ENCODE measurements around the gene RAD23A.
A peak's percentile ranks its signal among the peaks of the same experiment; 100 is the strongest.

Gene RAD23A

DNA sequence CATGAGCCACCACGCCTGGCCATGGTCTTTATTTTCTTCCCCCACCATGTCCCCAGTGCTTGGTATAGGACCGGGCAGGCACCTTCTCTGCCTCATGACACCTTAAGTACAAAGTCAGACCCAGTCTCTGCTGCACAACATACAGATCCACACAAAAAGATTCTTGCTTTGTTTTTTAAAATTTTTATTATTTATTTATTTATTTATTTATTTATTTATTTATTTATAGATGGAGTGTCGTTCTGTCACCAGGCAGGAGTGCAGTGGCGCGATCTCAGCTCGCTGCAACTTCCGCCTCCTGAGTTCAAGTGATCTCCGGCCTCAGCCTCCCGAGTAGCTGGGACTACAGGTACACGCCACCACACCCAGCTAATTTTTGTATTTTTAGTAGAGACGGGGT is 47.1 kb downstream of the RAD23A start:
- DNase-seq (ENCODE audit: low read depth): no peak
- H3K4me3 ChIP-seq (ENCODE audit: control insufficient read depth, low read depth, low read length): no peak overlapping the region
- TF ChIP-seq, protein P1, sequence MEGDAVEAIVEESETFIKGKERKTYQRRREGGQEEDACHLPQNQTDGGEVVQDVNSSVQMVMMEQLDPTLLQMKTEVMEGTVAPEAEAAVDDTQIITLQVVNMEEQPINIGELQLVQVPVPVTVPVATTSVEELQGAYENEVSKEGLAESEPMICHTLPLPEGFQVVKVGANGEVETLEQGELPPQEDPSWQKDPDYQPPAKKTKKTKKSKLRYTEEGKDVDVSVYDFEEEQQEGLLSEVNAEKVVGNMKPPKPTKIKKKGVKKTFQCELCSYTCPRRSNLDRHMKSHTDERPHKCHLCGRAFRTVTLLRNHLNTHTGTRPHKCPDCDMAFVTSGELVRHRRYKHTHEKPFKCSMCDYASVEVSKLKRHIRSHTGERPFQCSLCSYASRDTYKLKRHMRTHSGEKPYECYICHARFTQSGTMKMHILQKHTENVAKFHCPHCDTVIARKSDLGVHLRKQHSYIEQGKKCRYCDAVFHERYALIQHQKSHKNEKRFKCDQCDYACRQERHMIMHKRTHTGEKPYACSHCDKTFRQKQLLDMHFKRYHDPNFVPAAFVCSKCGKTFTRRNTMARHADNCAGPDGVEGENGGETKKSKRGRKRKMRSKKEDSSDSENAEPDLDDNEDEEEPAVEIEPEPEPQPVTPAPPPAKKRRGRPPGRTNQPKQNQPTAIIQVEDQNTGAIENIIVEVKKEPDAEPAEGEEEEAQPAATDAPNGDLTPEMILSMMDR (conservative IDR thresholded peaks at IDR 0.05; ENCODE audit: control insufficient read depth, insufficient read depth, low read depth, low read length): no peak

- TF ChIP-seq, protein P1 (conservative IDR thresholded peaks at IDR 0.05; ENCODE audit: control insufficient read depth, insufficient read depth, low read depth, low read length): no peak
- no peak for DNase-seq (ENCODE audit: low read depth)
- no peak overlapping the region for H3K4me3 ChIP-seq (ENCODE audit: control insufficient read depth, low read depth, low read length)
These were observed 47.9 kb downstream of the RAD23A start for GRCh38 chr19:12993562-12993961.

DNA sequence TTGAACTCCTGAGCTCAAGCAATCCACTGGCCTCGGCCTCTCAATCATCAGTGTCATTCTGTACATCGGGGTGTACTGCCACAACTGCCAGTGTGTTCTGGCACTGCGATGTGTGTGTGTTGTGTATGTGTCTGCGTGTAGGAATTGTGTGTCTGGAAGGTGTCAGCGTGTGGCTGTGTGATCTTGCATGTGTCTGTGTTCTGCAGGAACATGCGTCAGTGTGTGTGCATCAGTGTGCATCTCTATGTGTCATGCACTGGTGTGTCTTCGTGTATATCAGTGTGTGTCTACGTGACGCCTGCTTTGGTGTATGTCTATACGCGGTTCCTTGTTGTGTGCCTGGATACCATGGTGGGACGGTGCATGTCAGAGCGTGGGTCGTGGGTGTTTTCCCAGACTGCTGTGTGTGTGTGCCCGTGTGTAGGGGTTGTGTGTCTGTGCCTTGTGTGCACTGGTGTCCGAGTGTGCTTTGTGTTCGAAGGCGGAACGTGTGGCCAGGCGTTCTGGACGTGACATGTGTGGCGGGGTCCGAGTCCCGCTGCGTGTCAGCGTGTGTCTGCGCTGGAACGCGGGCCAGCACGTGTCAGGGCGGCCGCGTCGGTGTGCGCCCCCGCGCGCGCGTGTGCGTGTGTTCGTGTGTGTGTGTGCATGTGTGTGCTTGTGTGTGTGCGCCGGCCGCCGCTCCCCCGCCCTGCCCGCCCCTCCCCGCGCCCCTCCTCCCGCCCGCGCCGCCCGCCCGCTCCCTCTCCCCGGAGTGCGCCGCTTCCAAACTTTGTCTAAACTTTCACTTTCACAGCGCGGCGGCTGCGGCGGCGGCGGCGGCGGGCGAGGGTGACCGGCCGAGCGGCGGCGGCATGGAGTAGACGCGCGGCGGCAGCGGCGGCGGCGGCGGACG is 49.3 kb downstream of the RAD23A start, which contains the start of gene NFIX:
TSS of gene NFIX (plus strand) at position 775 of the 895 bp plus-strand sequence. CDS start 363 bp downstream, outside the sequence.
- DNase-seq (ENCODE audit: low read depth): no peak
- peak within 1 kb of the TSS; percentile 70 for H3K4me3 ChIP-seq (ENCODE audit: control insufficient read depth, low read depth, low read length)
- TF ChIP-seq, protein P1 (conservative IDR thresholded peaks at IDR 0.05; ENCODE audit: control insufficient read depth, insufficient read depth, low read depth, low read length): no peak

GRCh38 chr19:12995596-12996405 is 50.1 kb downstream of the RAD23A start:
- TF ChIP-seq, protein P1 (conservative IDR thresholded peaks at IDR 0.05; ENCODE audit: control insufficient read depth, insufficient read depth, low read depth, low read length): no peak
- H3K4me3 ChIP-seq (ENCODE audit: control insufficient read depth, low read depth, low read length): peak overlapping the region; percentile 70
- DNase-seq (ENCODE audit: low read depth): no peak

DNA sequence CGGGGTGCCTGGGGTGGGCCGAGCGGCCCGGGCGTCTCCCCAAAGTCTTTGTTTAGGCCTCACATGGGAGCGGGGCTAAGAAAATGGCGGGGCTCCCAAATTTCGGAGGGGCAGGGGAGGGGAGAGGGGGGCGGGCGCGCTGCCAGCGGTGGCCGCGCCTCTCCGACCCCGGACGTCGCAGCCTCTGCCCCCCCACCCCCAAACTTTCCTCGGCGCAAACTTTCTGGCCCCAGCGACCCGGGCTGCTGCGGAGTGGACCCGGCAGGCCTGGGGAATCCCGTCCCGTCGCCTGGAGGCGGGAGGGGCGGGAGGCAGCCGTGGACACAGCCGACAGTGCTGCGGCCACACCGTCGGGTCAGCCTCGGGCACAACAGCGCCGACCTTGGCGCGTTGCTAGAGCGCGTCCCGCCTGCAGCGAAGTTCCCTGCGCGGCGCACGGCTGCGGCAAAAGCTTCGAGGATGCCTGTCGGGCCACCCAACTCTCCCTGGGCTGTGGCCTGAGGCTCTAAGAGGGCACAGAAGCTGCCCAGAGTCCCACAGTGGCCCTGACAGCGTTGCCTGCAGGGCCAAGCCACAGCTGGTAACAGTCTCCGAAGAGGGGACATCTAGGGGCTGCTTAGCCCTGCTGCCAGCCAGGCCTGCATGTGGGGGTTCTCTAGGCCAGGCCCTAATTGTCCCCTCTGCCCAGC is 50.9 kb downstream of the RAD23A start:
- peak overlapping the region; percentile 70 for H3K4me3 ChIP-seq (ENCODE audit: control insufficient read depth, low read depth, low read length)
- TF ChIP-seq, protein P1 (conservative IDR thresholded peaks at IDR 0.05; ENCODE audit: control insufficient read depth, insufficient read depth, low read depth, low read length): no peak
- no peak for DNase-seq (ENCODE audit: low read depth)
